GM04503 (cell line): Measurements from ENCODE around the gene RNF123.

ENCODE experiments used
- DNase-seq: peaks from one replicate; pipeline ENCODE4 v3.0.0-alpha.2; 2012; ENCODE audit warnings: low read depth

The RNF123 gene

GRCh38 chr3:49703443-49703927, 14.1 kb downstream of the RNF123 start:
- no peak for DNase-seq

DNA sequence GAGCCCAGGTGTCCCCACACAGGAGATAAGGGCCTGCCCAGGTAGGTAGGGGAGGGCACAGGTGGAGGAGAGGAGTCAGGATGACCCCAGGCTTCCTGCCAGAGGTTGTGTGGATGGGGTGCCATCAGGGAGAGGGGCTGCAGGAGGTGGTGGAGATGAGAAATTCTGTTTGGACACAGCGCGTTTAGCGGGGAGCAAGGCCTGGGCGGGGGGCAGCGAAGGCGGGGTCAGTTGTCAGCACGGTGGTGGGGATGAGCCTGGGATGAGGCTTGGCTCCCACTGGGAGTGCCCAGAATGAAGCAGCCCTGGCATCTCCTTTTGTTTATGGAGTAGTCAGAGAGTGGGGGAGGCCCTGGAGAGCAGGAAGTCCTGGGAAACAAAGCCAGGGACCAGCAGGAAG, 14.6 kb downstream of the RNF123 start:
- no peak for DNase-seq

DNA sequence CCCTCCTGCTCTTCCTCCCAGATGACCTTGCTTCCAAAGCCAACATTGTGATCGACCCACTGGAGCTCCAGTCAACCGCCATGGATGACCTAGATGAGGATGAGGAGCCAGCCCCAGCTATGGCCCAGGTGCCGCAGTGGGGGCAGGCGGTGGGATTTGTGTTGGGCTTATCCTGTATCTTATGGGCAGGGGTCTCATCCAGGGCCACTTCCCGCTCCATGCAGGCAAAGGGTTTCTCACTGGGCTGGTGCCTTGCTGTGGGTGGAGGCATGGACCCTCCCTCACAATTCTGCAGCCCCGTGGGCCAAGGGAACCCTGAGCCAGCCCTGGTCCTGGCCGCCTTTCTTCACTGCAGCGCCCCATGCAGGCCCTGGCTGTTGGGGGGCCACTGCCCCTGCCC, 15.3 kb downstream of the RNF123 start:
- DNase-seq: no peak

GRCh38 chr3:49705390-49705960, 16.1 kb downstream of the RNF123 start:
- no peak for DNase-seq

DNA sequence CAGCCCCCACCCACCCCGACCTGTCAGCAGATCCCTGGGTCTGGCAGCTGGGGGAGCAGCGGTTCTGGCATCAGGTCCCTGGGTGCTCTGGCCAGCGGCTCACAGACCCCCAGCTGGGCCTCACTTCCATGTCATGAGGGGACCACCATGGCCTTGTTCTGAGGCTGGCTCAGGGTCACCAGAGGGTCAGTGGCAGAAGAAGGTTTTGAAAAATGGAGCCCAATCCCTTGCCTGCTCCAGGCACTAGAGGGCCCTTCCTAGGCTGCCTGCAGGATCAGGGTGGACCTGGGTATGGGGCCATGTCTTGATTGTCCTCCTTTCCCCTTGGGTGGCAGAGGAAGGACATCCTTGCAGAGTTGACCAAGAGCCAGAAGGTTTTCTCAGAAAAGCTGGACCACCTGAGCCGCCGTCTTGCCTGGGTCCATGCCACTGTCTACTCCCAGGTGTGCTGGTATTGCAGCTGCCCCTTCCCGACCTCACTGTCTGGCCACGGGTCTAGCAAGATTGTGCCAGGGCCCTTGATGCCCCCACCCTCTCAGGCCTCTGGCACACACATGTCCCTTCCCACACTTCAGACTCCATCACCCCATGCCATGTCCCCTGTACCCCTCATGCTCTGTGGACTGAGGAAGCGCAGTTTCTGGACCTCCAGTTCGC, 17.2 kb downstream of the RNF123 start:
- no peak for DNase-seq

DNA sequence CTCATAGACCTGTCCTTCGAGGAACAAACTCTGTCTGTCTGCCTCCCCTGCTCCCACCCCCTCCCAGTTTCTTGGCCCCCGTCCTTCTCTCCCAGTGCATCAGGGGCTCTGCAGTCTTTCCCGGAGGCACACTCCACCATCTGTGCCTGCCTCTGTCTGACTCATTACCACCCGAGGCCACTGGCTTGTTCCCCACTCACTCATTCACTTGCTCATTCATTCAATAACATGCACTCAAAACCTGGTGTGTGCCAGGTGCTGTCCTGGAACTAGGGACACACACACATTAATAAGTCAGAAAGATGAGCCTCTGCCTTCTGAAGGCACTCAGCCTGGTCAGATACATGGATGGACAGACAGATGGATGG, 17.7 kb downstream of the RNF123 start:
- no peak for DNase-seq

- no peak for DNase-seq
These were observed 20.5 kb downstream of the RNF123 start for GRCh38 chr3:49709852-49710251.

- DNase-seq: no peak
These were observed 22.1 kb downstream of the RNF123 start for GRCh38 chr3:49711489-49711888.

- DNase-seq: no peak
These were observed 22.8 kb downstream of the RNF123 start for GRCh38 chr3:49712166-49712565.

DNA sequence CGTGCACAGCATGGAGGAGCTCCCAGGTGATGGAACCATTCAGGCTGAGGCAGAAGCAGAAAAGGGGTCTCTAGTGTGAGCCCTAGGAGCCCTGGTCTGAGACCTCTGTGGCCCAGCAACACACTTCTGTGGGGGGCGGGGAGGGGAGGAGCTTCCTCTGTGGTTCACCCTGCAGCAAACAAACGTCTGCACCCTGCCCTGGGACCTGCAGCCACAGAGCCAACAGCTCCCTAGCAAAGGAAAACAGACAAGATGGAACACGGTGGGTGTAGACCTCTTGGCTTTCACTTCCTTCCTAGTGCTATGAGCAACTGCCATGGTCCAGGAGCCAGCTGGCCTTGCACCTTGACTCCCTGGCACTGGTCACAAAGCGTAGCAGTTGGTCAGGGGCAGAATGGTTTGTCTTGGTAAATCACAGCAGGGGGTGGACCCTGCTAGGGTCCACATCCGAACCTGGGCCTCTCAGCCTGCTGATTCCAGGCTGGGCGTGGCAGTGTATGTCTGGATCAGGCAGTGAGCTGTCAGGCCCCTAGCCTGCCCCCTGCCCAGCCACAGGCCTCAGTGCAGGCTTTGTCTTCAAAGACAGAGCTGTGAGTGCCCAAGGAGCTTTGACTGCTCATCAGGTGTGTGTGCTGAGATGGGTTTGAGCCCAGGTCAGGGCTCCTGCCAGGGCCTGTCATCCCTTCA, 23.4 kb downstream of the RNF123 start:
- DNase-seq: no peak

- no peak for DNase-seq
These were observed 24.2 kb downstream of the RNF123 start for GRCh38 chr3:49713336-49714105.

- DNase-seq: no peak
These were observed 25.6 kb downstream of the RNF123 start for GRCh38 chr3:49714728-49715550.

DNA sequence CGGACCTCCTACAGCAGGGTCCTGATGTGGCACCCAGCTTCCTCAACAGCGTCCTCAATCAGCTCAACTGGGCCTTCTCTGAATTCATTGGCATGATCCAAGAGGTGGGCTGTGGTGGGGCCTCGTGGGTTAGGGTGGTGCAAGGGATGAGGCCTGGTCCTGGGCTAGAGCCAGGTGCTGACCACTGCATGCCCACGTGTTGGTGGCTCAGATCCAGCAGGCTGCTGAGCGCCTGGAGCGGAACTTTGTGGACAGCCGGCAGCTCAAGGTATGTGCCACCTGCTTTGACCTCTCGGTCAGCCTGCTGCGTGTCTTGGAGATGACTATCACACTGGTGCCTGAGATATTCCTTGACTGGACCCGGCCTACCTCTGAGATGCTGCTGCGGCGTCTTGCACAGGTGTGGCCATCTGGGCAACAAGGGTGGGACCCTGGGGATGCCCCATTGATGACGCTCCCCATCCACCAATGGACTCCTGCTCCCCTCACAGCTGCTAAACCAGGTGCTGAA, 26.3 kb downstream of the RNF123 start:
- no peak for DNase-seq

GRCh38 chr3:49716169-49716568, 26.8 kb downstream of the RNF123 start:
- no peak for DNase-seq

DNA sequence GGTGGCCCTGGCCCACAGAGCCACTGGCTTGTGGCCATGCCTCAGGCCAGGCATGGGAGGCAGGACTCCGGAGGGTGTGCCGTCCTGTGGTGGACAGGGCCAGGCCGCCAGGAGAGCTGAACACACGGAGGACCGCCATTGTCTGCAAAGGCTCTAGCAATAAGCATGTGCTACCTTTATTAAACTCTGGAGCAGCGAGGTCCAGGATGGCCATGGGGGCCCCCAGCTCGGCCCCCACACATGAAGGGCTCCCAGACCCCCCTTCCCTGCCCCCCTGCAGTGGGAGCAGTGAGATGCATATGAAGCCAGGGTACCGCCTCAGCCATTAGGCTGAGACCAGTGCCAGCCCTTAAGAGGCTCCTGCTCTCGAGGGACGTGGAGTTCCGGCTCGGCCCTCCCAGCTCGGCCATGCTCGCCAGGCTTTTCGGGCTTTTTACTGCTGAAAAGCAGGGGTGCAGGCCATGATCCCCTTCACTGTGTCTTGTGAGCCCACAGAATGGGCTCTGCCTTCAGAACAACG, 27.4 kb downstream of the RNF123 start:
- DNase-seq: no peak

- DNase-seq: no peak
These were observed 28.0 kb downstream of the RNF123 start for GRCh38 chr3:49717211-49717958.

GRCh38 chr3:49717959-49718857, 28.9 kb downstream of the RNF123 start:
- no peak for DNase-seq

DNA sequence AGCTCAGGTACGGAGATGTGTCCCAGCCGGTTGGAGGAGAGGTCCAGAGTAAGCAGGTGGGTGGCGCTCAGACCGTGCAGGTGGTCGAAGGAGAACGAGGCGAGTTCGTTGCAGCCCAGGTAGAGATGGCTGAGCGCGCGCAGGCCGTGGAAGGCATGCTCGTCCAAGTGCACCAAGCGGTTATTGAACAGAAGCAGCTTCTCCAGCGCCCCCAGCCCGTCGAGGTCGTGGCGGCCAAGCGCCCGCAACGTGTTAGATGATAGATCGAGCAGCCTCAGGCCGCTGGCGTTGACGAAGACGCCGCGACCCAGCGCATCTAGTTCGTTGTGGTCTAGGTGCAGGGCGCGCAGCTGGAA, 29.5 kb downstream of the RNF123 start:
- DNase-seq: no peak

- DNase-seq: peak; percentile 60
These were observed 30.0 kb downstream of the RNF123 start, which contains the start of gene AMIGO3 for GRCh38 chr3:49719214-49719884. Gene AMIGO3 (minus strand): TSS chr3:49719684. CDS start chr3:49719465, 219 bp downstream.
